ENCODE results near the gene POLR1C.

- no peak for TF ChIP-seq CTCF (IDR thresholded peaks at IDR 0.05; ENCODE audit: insufficient read depth, low read length)
- TF ChIP-seq REST (IDR thresholded peaks at IDR 0.05; ENCODE audit: insufficient replicate concordance, low read depth) = no peak
- no peak for TF ChIP-seq SPI1 (IDR thresholded peaks at IDR 0.05; ENCODE audit: borderline replicate concordance, low read depth)
- TF ChIP-seq POLR2AphosphoS5 (IDR thresholded peaks at IDR 0.05; ENCODE audit: low read depth) = no peak
- no peak for TF ChIP-seq GABPA (IDR thresholded peaks at IDR 0.05; ENCODE audit: low read depth)
Observed at GRCh38 chr6:43559328-43559727, 42.4 kb downstream of the POLR1C start.

Data from HL-60 (cell line).